OCI-LY7 (cell line): ENCODE results near the gene HOXA10. TPM values are rescaled to one million over a fixed set of nuclear protein-coding genes. Genes with fewer than 3 reads are reported as not detected.

ENCODE experiments used
- BruUV-seq: library from RNA; stranded (reverse); fragments of 400-500 nt; replicated peaks from 2 replicates; lab custom pipeline; 2021; lab: Mats Ljungman, UMichigan
- CTCF ChIA-PET: fragments of 300-600 bp; sonication (Branson Sonifier 250); formaldehyde crosslinking; loops from one replicate; lab custom pipeline; 2022; ENCODE audit warnings: antibody characterized with exemption; ENCODE audit not compliant: unreplicated experiment; lab: Charles Lee
- POLR2A ChIA-PET: fragments of 300-600 bp; sonication (Branson Sonifier 250); formaldehyde crosslinking; loops from one replicate; lab custom pipeline; 2022; ENCODE audit warnings: antibody characterized with exemption; lab: Charles Lee
- DNase-seq: peaks from one replicate; pipeline ENCODE4 v3.0.0-alpha.2; 2015; ENCODE audit warnings: low spot score
- H2AFZ ChIP-seq: fragments of 200-600 bp; sonication (generic), shearing (Covaris generic); 2 replicates; pipeline ENCODE4 v1.6.1; 2014; ENCODE audit warnings: mild to moderate bottlenecking, antibody characterized with exemption, low read length, moderate library complexity
- H3K27ac ChIP-seq: fragments of 200-600 bp; sonication (generic); 2 replicates; pipeline ENCODE4 v1.5.1; 2014; ENCODE audit warnings: mixed run types, low read depth, mild to moderate bottlenecking, moderate library complexity, low read length, inconsistent platforms; ENCODE audit not compliant: poor library complexity, severe bottlenecking
- H3K36me3 ChIP-seq: fragments of 200-600 bp; sonication (generic); 2 replicates; pipeline ENCODE4 v1.6.1; 2014; ENCODE audit warnings: mild to moderate bottlenecking, antibody characterized with exemption, low read length, moderate library complexity, mixed read lengths; ENCODE audit not compliant: insufficient read depth
- H3K4me1 ChIP-seq: fragments of 200-600 bp; sonication (generic); 2 replicates; pipeline ENCODE4 v1.5.1; 2014; ENCODE audit warnings: mild to moderate bottlenecking, low read length; ENCODE audit not compliant: insufficient read depth, poor library complexity, severe bottlenecking
- H3K4me2 ChIP-seq: fragments of 200-600 bp; sonication (generic); 2 replicates; pipeline ENCODE4 v1.6.1; 2014; ENCODE audit warnings: mild to moderate bottlenecking, low read length
- H3K4me3 ChIP-seq: fragments of 200-600 bp; sonication (generic); 2 replicates; pipeline ENCODE4 v1.5.1; 2014; ENCODE audit warnings: mild to moderate bottlenecking, low read depth, low read length; ENCODE audit not compliant: poor library complexity, severe bottlenecking
- H3K79me2 ChIP-seq: fragments of 200-600 bp; sonication (generic); 2 replicates; pipeline ENCODE4 v1.6.1; 2016; ENCODE audit warnings: low read depth, mild to moderate bottlenecking, low read length, moderate library complexity, mixed read lengths; ENCODE audit not compliant: insufficient read depth
- H3K9me2 ChIP-seq: fragments of 200-600 bp; sonication (generic); 2 replicates; pipeline ENCODE4 v1.6.1; 2016; ENCODE audit warnings: mild to moderate bottlenecking, low read length, mixed read lengths; ENCODE audit not compliant: insufficient read depth
- H3K9me3 ChIP-seq: fragments of 200-600 bp; sonication (generic); 2 replicates; pipeline ENCODE4 v1.6.1; 2014; ENCODE audit warnings: mild to moderate bottlenecking, mixed run types, low read length, mixed read lengths
- H4K20me1 ChIP-seq: fragments of 200-600 bp; sonication (generic); 2 replicates; pipeline ENCODE4 v1.6.1; 2014; ENCODE audit warnings: mild to moderate bottlenecking, antibody characterized with exemption, low read length, moderate library complexity, mixed read lengths; ENCODE audit not compliant: insufficient read depth
- EZH2phosphoT487 ChIP-seq: fragments of 200-600 bp; sonication (generic); IDR thresholded peaks from 2 replicates; pipeline ENCODE4 v1.6.1; 2018; ENCODE audit warnings: low read depth, borderline replicate concordance, mild to moderate bottlenecking, mixed run types, antibody characterized with exemption, low read length, moderate library complexity, mixed read lengths
- intact Hi-C: fragments of 100-400 bp; cut with micrococcal nuclease; formaldehyde crosslinking; loops from one replicate; pipeline ENCODE4 v1.10.0; 2022; ENCODE audit not compliant: unreplicated experiment
- total RNA-seq, 2 experiments: library from RNA; depleted of rRNA in 1 of 2; stranded (reverse); fragments of >200 nt in 1 of 2; shearing (Covaris generic) in 1 of 2; gene quantifications; 2 replicates each; pipeline ENCODE4 v1.2.3, GENCODE V29; 2014 to 2022
- TF ChIP-seq, protein P1 (sequence below): fragments of 200-600 bp; sonication (generic); conservative IDR thresholded peaks from 2 replicates; pipeline ENCODE4 v1.5.1; 2014; ENCODE audit warnings: mild to moderate bottlenecking, antibody characterized with exemption, low read length, moderate library complexity, mixed read lengths

Gene HOXA10
- total RNA-seq, 2 experiments from 2014 or later: not detected

DNA sequence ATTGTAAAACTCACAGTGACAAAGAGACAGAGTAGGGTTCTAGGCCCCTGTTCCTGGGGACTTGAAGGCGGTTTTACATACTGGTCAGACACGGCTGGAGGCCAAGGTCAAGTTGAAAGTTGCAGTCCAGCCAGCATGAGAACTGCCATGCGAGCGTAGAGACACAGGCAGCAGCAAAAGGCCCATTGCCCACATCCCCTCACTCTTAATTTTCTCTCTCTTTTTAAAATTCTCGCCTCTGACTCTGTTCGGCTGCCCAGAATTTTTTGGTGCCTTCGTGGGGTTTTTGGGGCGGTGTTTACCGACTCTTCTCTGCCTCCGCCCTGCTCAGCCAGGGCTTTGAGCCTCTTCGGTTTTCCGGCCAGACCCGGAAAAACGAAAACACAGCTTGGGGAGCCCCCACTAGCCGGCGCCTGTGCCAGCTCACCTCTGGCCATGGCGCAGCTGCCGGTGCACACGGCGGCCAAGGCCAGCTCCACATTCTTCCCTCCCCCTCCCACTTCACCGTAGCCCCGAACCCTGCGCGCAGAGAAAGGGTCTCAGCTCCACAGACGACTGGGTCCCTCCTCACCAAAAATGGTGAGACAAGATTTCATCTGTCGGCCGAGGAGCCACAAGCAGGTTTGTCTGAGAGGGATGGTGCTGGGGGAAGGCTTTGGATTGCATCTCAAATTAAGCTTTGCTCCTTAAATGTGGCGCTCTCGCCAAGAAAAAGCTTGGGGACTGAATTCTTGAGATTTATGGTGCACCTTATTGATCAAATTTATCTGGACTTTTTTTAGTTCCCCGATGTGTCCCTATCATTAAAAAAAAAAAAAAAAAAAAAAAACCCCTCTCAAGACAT lies 28.1 kb upstream of the HOXA10 start:
- ChIA-PET CTCF (interaction anchor here (0.6 kb wide), 1 partner anchor 23 kb away, joined by 3 read pairs; no protein-coding TSS in a partner anchor), POLR2A (no interaction called here)
- Histone ChIP-seq H3K4me3 (no peak overlapping the region), H3K27ac (no peak overlapping the region), H3K9me3 (no peaks in the 10 kb centered on the region), H3K36me3 (no peaks in the 10 kb centered on the region), H2AFZ (peak overlapping the region; percentile 13; the same call in 1 of the 2 replicates), H3K79me2 (no peaks in the 10 kb centered on the region), H3K4me2 (no peak overlapping the region), H3K4me1 (peaks cover 17% of the 10 kb centered on the region), H3K9me2 (no peaks in the 10 kb centered on the region), H4K20me1 (no peaks in the 10 kb centered on the region)
- intact Hi-C loops: no loop called here
- BruUV-seq: no TSS peak
- no peak for TF ChIP-seq EZH2phosphoT487
- TF ChIP-seq, protein P1, sequence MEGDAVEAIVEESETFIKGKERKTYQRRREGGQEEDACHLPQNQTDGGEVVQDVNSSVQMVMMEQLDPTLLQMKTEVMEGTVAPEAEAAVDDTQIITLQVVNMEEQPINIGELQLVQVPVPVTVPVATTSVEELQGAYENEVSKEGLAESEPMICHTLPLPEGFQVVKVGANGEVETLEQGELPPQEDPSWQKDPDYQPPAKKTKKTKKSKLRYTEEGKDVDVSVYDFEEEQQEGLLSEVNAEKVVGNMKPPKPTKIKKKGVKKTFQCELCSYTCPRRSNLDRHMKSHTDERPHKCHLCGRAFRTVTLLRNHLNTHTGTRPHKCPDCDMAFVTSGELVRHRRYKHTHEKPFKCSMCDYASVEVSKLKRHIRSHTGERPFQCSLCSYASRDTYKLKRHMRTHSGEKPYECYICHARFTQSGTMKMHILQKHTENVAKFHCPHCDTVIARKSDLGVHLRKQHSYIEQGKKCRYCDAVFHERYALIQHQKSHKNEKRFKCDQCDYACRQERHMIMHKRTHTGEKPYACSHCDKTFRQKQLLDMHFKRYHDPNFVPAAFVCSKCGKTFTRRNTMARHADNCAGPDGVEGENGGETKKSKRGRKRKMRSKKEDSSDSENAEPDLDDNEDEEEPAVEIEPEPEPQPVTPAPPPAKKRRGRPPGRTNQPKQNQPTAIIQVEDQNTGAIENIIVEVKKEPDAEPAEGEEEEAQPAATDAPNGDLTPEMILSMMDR: no peak
- no peak for DNase-seq

DNA sequence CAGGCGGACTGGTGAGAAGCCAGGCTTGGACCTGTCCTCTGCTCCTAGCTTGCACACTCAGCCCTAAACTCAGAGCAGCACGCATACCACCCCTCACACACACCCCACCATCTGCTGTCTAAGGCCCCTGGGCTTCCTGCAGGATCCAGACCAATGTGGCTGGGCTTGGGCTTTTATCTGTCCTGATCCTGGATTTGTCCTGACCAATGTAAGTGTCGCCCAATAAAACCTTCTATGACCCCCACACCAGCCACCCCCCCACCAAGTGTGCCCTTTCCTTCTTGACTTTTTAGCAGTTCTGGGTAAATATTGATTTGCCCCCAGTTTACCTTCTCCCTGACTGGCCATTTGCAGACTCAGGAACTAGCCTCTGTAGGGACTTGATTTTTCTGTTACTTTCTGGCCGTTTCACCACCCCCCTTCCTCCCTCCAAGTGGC lies 27.5 kb upstream of the HOXA10 start:
- ChIA-PET POLR2A (no interaction called here), CTCF (interaction anchor here (0.6 kb wide), 1 partner anchor 22 kb away, joined by 3 read pairs; no protein-coding TSS in a partner anchor)
- DNase-seq: no peak
- intact Hi-C loops: no loop called here
- no TSS peak for BruUV-seq
- Histone ChIP-seq H3K4me1 (peaks cover 17% of the 10 kb centered on the region), H3K4me2 (peak overlapping the region; percentile 86), H3K36me3 (no peaks in the 10 kb centered on the region), H4K20me1 (no peaks in the 10 kb centered on the region), H3K4me3 (no peak overlapping the region), H3K9me2 (no peaks in the 10 kb centered on the region), H3K9me3 (no peaks in the 10 kb centered on the region), H2AFZ (peak overlapping the region; percentile 13; the same call in 1 of the 2 replicates), H3K27ac (no peak overlapping the region), H3K79me2 (no peaks in the 10 kb centered on the region)
- TF ChIP-seq EZH2phosphoT487: no peak
- TF ChIP-seq, protein P1: no peak
